ENCODE data around the gene SLC3A2.
"Not testable (repeated sequence)": the region's sequence is repeated elsewhere in the genome, so short reads cannot be mapped to it uniquely, and the experiment has no call there.

SLC3A2 gene

GRCh38 chr11:62937528-62937927 lies 56.8 kb downstream of the SLC3A2 start:
- H3K27me3 ChIP-seq (replicated peaks in 2 of 5; ENCODE audit: control insufficient read depth in 4 of 5, insufficient read depth in 5 of 5, low read length in 4 of 5); H3K36me3 ChIP-seq (ENCODE audit: control insufficient read depth in 4 of 4, insufficient read depth in 4 of 4, low read length in 3 of 4); POLR2A ChIA-PET; H3K4me3 ChIP-seq (ENCODE audit: control insufficient read depth in 1 of 7, extremely low read depth in 1 of 7, insufficient read depth in 4 of 7, low read depth in 2 of 7, low read length in 6 of 7); CTCF ChIA-PET; H3K9me3 ChIP-seq (ENCODE audit: control extremely low read depth in 1 of 5, control insufficient read depth in 4 of 5, insufficient read depth in 2 of 5, low read depth in 1 of 5, low read length in 4 of 5); H3K27ac ChIP-seq (ENCODE audit: insufficient read depth in 1 of 2, low read depth in 1 of 2, low read length in 2 of 2, poor library complexity in 1 of 2, severe bottlenecking in 2 of 2); H3K4me1 ChIP-seq (ENCODE audit: control extremely low read depth in 1 of 4, control insufficient read depth in 4 of 4, insufficient read depth in 4 of 4, low read length in 3 of 4); DNase-seq: not testable (repeated sequence)
- 93% methylated on average over 1 of the region's 2 CpGs for WGBS (ENCODE audit: insufficient coverage)

Data from common myeloid progenitor, CD34-positive (primary cell).